Ammon's horn (tissue), 1 donor: ENCODE results near the gene SMIM5.
A peak's percentile ranks its signal among the peaks of the same experiment; 100 is the strongest.

Source experiments
- DNase-seq: peaks from one replicate; pipeline ENCODE4 v3.0.0-alpha.2; 2016; ENCODE audit warnings: low spot score

Gene SMIM5

GRCh38 chr17:75639771-75640555 is 6.7 kb downstream of the SMIM5 start:
- DNase-seq, result no peak

GRCh38 chr17:75640556-75641119 is 7.4 kb downstream of the SMIM5 start:
- no peak for DNase-seq

GRCh38 chr17:75641343-75641742 is 8.1 kb downstream of the SMIM5 start:
- DNase-seq, result peak; percentile 63

GRCh38 chr17:75642182-75642783 is 9.0 kb downstream of the SMIM5 start:
- no peak for DNase-seq

GRCh38 chr17:75642784-75643642 is 9.8 kb downstream of the SMIM5 start:
- DNase-seq, result no peak

GRCh38 chr17:75643643-75644017 is 10.4 kb downstream of the SMIM5 start:
- no peak for DNase-seq

- DNase-seq, result no peak
Measured at GRCh38 chr17:75645501-75645888, 12.3 kb downstream of the SMIM5 start.

GRCh38 chr17:75645889-75646637 is 12.8 kb downstream of the SMIM5 start:
- peak; percentile 93 for DNase-seq

GRCh38 chr17:75646638-75646992 is 13.4 kb downstream of the SMIM5 start:
- no peak for DNase-seq

GRCh38 chr17:75647061-75647460 is 13.8 kb downstream of the SMIM5 start:
- no peak for DNase-seq

GRCh38 chr17:75647921-75648320 is 14.7 kb downstream of the SMIM5 start:
- DNase-seq, result no peak

- DNase-seq, result no peak
Measured at GRCh38 chr17:75649687-75650086, 16.5 kb downstream of the SMIM5 start.

- DNase-seq, result no peak
Measured at GRCh38 chr17:75650874-75651273, 17.6 kb downstream of the SMIM5 start.

- DNase-seq, result no peak
Measured at GRCh38 chr17:75652341-75652740, 19.1 kb downstream of the SMIM5 start.

- DNase-seq, result peak; percentile 67
Measured at GRCh38 chr17:75652934-75653549, 19.8 kb downstream of the SMIM5 start.

- DNase-seq, result peak; percentile 78
Measured at GRCh38 chr17:75654176-75654575, 20.9 kb downstream of the SMIM5 start.

GRCh38 chr17:75658237-75658636 is 25.0 kb downstream of the SMIM5 start:
- no peak for DNase-seq

GRCh38 chr17:75661531-75661930 is 28.3 kb downstream of the SMIM5 start:
- DNase-seq, result peak; percentile 92

- no peak for DNase-seq
Measured at GRCh38 chr17:75662511-75662910, 29.3 kb downstream of the SMIM5 start.

- no peak for DNase-seq
Measured at GRCh38 chr17:75664099-75664549, 30.9 kb downstream of the SMIM5 start.

GRCh38 chr17:75665981-75666380 is 32.7 kb downstream of the SMIM5 start:
- no peak for DNase-seq
